Fibroblast of upper back skin (primary cell): ENCODE results near the gene MAVS.
"Not testable (repeated sequence)": the region's sequence is repeated elsewhere in the genome, so short reads cannot be mapped to it uniquely, and the experiment has no call there.

Experiments
- DNase-seq: peaks from one replicate; pipeline ENCODE4 v3.0.0-alpha.2; 2013

The MAVS gene

DNA sequence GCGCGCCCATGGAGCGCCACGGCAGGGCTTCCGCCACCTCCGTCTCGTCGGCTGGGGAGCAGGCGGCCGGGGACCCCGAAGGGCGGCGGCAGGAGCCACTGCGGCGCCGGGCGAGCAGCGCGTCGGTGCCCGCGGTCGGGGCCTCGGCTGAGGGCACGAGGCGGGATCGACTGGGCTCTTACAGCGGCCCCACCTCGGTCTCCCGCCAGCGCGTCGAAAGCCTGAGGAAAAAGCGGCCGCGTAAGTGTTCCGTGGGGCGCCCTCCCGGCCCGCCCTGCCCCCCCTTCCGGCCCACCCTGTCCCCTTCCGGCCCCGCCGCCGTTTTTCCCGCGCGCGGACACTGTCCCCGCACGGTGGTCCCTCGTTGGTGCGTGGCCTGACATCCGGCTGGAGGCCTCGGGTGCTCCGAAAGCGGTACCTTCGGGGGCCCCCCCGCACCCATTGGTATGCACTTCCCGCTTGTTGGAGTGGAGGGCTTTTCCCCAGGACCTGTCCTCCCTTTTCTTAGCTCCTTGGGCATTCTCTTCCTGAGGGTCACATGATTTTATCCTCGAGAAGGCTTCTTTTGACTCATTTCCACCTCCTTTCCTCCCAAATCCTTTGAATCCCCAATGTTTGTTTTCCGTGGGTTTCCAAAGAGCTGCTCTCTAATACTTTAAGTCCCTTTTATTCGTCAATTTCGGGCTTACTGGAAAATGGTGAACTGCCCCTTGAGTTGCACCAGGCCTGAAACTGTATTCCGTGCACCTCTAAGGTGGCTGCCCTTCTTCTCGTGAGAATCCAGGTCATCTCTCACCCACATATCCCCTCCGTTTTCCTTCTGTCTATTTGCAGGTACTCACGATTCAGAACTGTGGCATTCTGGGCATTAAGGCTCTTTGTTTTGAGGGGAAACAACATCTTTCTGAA is 43.1 kb downstream of the MAVS start:
- no peak for DNase-seq

DNA sequence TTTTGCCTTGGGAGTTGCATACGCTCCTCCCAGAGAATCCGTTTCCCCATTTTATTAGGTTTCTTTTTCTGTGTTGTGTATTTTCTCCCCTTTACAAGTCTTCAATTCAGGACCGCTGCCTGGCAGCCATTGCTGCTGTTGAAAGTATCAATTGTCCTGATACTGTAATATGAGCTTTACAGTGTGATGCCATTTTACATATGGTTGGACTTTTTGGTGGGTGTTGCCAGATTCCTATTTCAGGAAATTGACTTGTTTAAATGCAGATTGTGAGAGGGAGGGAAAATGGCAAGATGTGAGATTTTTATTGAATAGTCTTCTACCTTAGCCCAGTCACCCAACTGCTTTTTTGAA is 43.7 kb downstream of the MAVS start:
- peak; percentile 47 for DNase-seq

DNA sequence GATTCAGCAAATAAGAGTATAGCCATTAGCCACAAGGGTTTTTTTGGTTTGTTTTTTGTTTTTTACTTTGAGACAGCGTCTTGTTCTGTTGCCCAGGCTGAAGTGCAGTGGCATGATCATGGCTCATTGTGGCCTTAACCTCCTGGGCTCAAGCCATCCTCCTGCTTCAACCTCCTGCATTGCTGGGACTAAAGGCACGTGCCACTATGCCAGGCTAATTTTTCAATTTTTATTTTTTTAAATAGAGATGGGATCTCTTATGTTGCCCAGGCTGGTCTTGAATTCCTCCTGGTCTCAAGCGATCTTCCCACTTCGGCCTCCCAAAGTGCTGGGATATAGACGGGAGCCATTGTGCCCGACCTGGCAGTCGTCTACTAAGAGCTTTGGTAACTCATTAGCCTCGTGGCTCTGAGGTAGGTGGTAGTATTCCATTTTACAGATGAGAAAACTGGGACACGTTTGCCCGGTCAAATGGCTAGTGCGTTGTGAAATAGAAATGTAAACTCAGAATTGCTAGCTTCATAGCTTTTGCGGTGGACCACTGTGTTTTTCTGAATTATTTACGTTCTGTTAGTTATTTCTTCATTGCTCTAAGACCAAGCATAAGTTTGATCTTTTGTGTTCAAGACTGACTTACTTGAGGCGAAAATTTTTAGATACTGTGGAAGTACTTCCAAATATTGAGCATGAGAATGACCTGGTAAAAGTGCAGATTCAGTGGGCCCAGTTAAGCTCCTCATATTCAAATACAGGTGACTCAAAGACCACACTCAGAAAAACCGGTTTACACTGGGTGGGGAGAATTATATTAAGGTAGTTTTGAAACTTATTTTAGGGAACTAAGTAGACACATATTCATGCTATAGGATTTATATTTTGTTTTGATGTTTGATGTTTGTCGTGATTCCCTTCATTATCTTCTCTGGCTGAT is 44.6 kb downstream of the MAVS start:
- DNase-seq: no peak

DNA sequence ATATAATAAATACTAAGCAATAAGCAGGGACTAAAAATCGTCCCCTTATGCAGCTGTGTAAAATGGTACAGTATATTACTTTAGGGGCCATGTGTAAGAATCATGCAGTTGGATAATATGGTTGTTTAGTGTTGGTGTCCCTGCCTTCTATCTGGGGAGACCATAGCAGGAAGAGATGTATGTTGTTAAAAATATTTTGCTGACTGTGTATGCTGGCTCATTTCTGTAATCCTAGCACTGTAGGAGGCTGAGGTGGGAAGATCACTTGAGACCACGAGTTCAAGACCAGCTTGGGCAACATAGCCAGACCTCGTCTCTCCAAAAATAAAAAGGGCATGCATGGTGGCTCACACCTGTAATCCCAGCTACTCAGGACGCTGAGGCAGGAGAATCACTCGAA is 48.2 kb downstream of the MAVS start:
- no peak for DNase-seq

DNA sequence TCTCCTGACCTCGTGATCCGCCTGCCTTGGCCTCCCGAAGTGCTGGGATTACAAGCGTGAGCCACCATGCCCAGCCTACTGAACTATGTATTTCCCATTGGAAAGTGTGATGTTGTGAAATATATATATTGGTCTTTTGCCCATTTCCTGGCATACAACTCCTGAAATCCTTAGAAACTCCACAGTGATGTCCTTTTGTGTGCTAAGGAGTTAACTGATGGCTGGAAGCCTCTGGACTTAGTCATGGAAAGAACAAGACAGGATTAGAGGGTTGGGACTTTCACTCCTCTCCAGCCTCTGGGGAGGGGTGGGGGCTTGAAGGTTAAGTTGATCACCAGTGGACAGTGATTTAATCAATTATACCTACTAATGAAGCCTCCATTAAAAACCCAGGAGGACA is 49.7 kb downstream of the MAVS start:
- DNase-seq: peak; percentile 66

DNA sequence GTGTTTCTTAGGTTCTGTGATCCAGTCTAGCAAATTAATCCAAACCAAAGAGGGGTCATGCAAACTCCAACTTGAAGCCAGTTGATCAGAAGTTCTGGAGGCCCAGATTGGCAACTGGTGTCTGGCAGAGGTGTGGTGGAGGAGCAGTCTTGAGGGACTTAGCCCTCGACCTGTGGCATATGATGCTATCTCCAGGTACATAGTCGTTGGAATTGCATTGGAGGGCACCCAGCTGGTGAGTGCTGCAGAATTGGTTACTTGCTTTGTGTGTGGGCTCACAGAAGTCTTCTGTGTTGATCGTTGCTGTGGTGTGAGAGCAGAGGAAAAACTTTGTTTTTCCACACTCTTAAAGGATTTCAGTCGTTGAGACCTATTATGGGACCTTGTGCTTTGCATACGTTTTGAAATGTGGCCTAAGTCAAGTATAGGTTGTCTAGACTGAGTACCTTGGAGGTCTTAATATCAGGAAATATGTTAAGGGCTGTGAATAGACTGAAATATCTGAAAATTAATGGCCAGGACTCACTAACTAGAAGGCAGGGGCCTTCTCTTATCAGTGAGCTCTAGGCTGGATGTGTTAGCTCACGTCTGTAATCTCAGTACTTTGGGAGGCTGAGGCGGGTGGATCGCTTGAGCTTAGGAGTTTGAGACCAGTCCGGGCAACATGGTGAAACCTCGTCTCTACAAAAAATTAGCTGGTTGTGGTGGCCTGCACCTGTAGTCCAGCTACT is 50.4 kb downstream of the MAVS start:
- no peak for DNase-seq

DNA sequence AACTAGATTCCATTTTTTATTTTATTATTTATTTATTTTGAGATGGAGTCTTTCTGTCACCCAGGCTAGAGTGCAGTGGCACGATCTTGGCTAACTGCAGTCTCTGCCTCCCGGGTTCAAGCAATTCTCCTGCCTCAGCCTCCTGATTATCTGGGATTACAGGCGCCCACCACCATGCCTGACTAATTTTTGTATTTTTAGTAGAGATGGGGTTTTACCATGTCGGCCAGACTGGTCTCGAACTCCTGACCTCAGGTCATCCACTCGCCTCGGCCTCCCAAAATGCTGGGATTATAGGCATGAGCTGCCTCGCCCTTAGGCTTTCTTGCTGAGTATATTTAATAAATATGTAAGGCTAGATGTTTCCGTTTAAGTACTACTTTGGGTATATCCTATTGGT is 51.5 kb downstream of the MAVS start:
- DNase-seq: not testable (repeated sequence)

DNA sequence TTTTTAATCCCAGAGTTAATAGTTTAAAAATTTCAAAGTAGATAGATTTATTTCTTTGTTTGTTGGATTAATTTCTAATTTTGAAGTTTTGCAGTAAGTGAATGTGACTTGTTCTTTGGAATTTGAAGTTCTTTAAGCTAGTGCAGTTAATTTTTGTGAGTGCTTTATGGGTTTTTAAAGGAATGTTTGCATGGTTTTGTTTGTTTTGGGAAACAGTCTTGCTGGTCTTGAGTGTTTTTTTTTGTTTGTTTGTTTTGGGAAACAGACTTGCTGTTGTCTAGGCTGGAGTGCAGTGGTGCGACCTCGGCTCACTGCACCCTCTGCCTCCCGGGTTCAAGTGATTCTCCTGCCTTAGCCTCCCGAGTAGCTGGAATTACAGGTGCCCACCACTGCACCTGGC is 52.0 kb downstream of the MAVS start:
- DNase-seq: no peak

DNA sequence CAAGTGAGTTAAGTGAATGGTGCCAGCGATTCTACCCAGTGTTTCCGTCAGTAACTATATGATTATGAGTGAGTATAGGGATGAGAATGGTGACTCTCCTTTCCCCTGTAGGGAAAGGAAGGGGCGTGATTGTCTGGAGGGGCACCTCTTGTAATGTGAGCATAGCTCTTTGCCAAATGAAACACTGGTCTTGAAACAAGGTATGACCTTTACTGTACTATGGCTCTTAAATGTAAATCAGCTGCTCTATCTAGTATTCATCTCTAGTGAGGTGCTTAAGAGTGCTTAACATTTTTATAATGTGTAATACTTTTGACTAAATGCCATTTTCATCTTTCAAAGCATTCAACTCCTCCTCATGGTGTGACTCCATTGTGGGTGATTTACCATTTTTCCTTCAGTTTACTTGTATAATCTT is 53.6 kb downstream of the MAVS start:
- DNase-seq: no peak

DNA sequence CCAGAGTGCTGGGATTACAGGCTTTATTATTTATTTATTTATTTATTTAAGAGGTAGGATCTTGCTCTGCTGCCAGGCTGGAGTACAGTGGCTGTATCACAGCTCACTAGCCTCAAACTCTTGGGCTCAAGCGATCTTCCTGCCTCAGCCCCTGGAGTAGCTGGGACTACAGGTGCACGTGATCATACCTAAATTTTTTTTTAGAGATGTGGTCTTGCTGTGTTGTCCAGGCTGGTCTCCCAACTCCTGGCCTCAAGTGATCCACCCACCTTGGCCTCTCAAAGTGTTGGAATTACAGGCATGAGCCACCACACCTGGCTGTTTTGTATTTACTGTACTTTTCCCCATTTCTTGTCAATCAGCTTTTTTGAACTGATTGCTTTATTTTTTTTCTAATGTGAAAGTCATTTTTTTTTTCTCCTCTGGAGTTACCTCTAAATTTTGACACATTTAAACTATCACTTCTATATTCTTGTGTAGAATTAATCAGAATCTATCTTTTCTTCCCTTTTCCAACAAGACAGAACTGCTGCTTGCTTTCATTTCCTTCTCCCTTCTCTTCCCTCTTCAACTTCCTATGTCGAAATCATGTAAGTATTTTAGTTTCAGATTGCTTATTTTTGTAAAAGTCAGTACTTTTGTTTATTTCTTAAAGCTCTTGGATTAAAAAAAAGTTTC is 54.5 kb downstream of the MAVS start:
- no peak for DNase-seq

DNA sequence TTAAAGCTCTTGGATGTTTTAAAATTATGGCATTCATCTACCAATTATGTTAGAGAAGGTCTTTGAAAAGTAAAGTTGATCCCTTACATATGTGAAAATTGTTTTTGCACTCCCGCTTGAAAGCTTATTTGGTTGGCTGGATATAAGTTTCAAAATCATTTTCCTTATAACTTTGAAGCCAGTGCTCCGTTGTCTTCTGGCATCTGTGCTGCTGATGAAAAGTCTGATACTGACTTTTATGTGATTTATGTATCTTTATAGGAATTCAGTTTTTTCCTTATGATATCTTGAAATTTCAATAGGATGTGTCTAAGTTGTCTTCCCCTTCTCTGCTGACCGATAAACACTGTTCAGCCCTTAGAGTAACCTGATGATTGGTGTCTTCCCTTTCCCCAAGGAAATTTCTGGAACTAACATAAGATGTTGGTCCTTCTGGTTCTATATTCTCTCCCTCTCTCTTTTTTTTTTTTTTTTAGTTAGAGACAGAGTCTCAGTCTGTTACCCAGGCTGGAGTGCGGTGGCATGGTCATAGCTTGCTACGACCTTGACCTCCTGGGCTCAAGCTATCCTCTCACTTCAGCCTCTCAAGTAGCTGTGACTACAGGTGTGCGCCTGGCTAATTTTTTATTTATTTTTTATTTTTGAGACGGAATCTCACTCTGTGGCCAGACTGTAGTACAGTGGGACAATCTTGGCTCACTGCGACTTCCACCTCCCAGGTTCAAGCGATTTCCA is 55.2 kb downstream of the MAVS start:
- no peak for DNase-seq

DNA sequence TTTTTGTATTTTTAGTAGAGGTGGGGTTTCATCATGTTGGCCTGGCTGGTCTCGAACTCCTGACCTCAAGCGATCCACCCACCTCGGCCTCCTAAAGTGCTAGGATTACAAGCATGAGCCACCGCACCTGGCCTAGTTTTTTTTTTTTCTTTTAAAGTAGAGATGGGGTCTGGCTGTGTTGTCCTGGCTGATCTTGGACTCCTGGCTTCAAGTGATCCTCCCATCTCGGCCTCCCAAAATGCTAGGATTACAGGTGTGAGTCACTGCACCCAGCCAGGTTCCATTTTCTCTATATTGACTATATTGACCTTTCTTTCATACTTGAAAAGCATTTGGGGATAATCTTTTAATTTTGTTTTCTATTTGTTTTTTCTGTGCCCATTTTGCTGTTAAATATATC is 55.8 kb downstream of the MAVS start:
- no peak for DNase-seq

DNA sequence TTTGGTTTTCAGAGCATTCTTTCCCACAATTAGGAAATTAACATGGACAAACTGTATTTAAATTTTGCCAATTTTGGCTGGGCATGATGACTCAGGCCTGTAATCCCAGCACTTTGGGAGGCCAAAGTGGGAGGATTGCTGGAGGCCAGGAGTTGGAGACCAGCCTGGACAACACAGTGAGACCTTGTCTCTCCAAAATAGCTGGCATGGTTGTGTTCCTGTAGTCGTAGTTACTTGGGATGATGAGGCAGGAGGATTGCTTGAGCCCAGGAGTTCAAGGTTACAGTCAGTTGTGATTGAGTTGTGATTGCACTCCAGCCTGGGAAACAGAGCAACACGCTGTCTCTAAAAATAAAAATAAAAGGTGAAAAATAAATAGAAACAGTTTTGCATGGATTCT is 57.6 kb downstream of the MAVS start:
- no peak for DNase-seq

DNA sequence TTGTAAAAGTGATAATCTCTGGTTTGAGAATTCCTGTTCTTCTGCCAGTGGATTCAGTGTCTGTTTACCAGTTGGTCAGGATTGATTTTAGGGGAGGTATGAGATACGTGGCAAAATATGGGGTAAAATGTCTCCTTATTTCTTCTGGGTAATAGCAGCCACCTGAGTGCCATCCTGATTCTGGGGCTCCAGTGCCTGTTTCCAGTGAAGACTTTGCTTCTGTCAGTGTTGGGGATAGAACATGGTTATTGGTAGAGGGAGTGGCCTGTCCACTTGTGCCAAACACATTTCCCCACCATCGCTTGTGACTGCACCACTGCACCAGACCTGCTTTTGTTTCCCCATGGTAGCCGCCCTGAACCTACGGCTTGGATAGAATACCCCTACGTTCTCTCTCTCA is 58.2 kb downstream of the MAVS start:
- no peak for DNase-seq

DNA sequence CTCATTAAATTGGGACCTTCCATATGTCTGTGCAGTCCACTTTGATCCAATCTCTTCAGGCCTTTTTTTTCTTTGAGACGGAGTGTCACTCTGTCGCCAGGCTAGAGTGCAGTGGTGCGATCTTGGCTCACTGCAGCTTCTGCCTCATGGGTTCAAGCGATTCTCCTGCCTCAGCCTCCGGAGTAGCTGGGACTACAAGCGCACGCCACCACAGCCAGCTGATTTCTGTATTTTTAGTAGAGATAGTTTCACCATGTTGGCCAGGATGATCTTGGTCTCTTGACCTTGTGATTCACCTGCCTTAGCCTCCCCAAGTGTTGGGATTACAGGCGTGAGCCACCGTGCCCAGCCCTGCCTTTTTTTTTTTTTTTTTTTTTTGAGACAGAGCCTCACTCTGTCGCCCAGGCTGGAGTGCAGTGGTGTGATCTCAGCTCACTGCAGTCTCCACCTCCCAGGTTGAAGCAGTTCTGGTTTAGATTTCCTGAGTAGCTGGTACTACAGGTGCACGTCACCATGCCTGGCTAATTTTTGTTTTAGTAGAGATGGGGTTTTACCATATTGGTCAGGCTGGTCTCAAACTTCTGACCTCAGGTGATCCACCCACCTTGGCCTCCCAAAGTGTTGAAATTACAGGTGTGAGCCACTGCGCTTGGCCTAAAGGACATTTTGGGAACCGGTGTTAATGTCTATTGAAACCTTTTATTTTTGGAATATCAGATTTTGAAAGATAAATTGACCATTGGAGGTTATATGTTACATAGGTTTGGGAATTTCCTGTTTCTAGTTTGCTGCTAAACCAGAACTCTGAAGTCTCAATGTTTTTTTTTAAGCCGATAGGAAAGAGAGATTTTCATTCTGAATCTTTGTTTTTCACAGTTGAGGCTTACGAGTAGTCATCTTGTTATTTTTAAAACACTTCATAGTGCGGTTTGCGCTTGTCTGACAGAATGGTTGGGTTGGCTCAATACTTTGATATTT is 60.4 kb downstream of the MAVS start:
- not testable (repeated sequence) for DNase-seq

DNA sequence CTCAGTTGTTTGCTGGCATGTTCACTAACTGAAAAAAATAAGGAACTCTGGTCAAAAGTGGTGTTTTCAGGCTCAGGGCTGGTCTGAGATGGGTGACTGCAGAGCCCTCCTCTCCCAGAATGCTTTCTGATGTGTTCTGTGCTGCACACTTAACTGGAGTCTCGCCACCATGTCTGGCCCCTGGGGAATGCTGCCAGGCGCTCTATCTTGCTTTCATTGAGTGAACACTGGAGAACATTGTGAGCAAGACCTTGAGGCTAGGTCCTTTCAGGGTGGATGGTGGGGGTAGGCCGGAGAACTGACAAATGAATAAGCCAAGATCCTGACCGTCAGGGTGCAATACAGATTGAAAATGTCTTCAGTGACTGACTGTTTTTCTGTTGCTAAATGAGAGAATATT is 62.0 kb downstream of the MAVS start:
- DNase-seq: no peak

DNA sequence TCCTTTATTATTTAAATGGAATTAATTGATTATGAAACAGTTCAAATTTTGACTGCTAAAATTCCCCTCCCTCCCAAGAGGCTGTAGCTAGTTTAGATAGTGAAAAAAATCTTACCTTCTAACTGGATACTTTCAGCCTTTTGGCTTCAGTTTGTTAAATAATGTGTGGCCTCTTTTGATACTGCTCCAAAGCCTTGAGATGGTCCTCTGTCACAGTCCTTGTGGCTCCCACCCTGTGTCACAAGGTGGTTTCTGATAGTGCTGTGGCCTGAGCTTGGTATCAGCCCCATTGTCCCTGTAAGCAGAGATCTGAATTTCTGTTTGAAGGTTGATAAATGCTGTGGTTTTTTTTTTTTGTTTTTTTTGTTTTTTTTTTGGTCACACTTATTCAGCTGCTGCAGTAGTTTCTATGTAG is 63.3 kb downstream of the MAVS start:
- no peak for DNase-seq

DNA sequence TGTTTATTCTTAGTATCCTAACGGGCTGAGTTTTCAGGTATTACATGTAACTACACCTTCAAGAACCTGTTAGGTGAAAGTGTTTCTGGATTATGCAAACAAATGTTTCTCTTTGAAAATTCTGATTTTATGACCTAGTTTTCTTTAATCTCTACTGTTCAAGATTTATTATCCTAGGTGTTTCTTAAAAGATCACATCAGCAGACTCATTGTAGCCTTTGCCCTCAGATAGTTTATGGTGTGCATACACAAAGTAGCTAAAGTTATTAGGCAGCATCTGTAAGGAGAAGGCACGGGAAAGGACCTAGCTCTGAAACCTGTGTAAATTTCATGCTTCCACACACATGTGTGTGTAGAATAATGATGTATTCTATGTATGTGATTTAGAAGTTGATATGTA is 64.2 kb downstream of the MAVS start:
- no peak for DNase-seq

DNA sequence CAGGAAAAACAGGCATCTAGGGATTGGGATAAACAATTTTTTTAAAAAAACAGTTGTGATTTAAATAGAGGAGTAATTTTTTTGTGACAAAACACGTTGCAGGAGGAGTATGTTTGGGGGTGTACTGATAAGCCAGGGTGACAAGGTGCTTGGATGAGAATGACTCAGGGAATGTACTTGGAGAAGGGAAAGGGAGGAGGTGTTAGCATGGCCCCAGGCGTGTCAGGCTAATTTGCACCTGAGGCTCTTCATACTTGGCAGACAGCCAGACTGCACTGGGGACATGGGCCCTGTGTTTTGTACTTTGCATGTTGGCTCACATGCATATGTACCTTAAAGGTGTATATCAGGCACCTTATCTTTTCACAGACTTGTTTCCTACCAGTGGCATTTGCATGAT is 65.3 kb downstream of the MAVS start:
- DNase-seq: no peak

DNA sequence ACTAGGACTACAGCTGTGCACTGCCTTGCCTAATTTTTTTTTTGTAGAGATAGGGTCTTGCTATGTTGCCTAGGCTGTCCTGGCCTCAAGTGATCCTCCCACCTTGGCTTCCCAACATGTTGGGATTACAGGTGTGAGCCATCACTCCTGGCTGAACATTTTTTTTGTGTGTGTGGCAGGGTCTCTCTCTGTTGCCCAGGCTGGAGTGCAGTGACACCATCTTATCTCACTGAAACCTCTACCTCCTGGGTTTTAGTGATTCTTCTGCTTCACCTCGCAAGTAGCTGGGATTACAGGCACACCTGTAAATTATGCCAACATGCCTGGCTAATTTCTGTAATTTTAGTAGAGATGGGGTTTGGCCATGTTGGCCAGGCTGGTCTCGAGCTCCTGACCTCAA is 67.8 kb downstream of the MAVS start:
- DNase-seq: no peak

DNA sequence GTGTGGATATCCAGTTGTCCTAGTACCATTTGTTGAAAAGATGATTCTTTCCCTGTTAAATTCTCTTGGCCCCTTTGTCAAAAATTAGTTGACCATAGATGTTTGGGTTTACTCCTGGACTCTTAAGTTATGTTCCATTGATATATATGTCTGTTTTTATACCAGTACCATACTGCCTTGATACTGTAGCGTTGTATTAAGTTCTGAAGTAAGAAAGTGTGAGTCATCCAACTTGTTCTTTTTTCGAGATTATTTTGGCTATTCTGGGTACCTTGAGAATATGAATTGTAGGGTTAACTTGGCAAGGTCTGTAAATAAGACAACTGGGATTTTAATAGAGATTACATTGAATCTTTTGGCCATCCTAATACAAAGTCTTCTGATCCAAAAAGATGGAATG is 69.1 kb downstream of the MAVS start:
- DNase-seq: no peak
